PC-3 (cell line): Measurements from ENCODE around the gene FBN2.

ENCODE experiments used
- CTCF ChIP-seq: fragments of 300-600 bp; sonication (generic); conservative IDR thresholded peaks from 2 replicates; pipeline ENCODE4 v1.5.1; 2017; ENCODE audit warnings: antibody characterized with exemption, low read depth, mild to moderate bottlenecking, low read length
- EZH2 ChIP-seq: fragments of 300-600 bp; sonication (generic); IDR thresholded peaks from one replicate; pipeline ENCODE4 v1.6.1; 2017; ENCODE audit warnings: antibody characterized with exemption, mild to moderate bottlenecking, low read length; ENCODE audit not compliant: unreplicated experiment
- EZH2phosphoT487 ChIP-seq: fragments of 300-600 bp; sonication (generic); IDR thresholded peaks from 2 replicates; pipeline ENCODE4 v1.6.1; 2018; ENCODE audit warnings: mild to moderate bottlenecking, antibody characterized with exemption, low read length, borderline replicate concordance

DNA sequence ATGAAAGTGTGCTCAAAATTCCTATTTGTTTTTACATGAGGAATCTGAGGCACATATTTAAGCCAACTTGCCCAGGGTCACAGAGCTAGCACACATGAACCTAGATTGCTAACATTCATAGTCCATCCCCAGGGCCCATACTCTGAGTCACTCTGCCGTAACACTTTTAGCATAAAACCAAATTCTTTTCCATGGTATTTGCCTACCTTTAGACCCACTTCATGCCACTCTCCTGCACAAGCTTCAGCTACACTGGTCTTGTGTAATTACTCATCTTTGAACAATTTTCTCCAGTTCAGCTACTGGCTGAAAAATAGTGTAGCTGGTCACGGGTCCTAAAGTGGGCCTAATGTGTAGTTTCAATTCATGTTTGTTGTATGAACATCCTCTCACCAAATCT lies 253.8 kb downstream of the FBN2 start:
- TF ChIP-seq CTCF: no peak
- TF ChIP-seq EZH2: no peak
- no peak for TF ChIP-seq EZH2phosphoT487
